Stimulated activated CD8-positive, alpha-beta memory T cell treated with anti-CD3 and anti-CD28 coated beads, Interleukin-2, amount 100 ng/mL, for 1 hour (primary cell): Measurements from ENCODE around the gene FOXP1.

ENCODE experiments used
- DNase-seq, 2 donors: peaks; one replicate each; pipeline ENCODE4 v3.0.0-alpha.2; 2020; ENCODE audit warnings: low read depth in 2 of 2

Gene FOXP1

GRCh38 chr3:71149959-71150954 is 433.3 kb downstream of the FOXP1 start:
- no peak for DNase-seq

- DNase-seq, result no peak
Observed at GRCh38 chr3:71148455-71149060, 435.0 kb downstream of the FOXP1 start.

- DNase-seq, result no peak
Observed at GRCh38 chr3:71146673-71147072, 436.9 kb downstream of the FOXP1 start.

- DNase-seq, result no peak
Observed at GRCh38 chr3:71145954-71146353, 437.6 kb downstream of the FOXP1 start.

- DNase-seq, result no peak
Observed at GRCh38 chr3:71144525-71145253, 438.8 kb downstream of the FOXP1 start.

- DNase-seq, result no peak
Observed at GRCh38 chr3:71143493-71143892, 440.0 kb downstream of the FOXP1 start.

- no peak for DNase-seq
Observed at GRCh38 chr3:71142441-71143161, 440.9 kb downstream of the FOXP1 start.

GRCh38 chr3:71140477-71140876 is 443.1 kb downstream of the FOXP1 start:
- DNase-seq, result no peak

GRCh38 chr3:71139496-71139895 is 444.0 kb downstream of the FOXP1 start:
- DNase-seq, result no peak

- no peak for DNase-seq
Observed at GRCh38 chr3:71138410-71138809, 445.1 kb downstream of the FOXP1 start.

GRCh38 chr3:71136276-71136675 is 447.3 kb downstream of the FOXP1 start:
- DNase-seq, result no peak

GRCh38 chr3:71135373-71136088 is 448.0 kb downstream of the FOXP1 start:
- no peak for DNase-seq

- no peak for DNase-seq
Observed at GRCh38 chr3:71134521-71134920, 449.0 kb downstream of the FOXP1 start.

GRCh38 chr3:71133865-71134264 is 449.7 kb downstream of the FOXP1 start:
- DNase-seq, result no peak

- no peak for DNase-seq
Observed at GRCh38 chr3:71132995-71133730, 450.4 kb downstream of the FOXP1 start.

- DNase-seq, result no peak
Observed at GRCh38 chr3:71131375-71132314, 451.9 kb downstream of the FOXP1 start.

GRCh38 chr3:71130471-71131374 is 452.8 kb downstream of the FOXP1 start:
- peak; percentile 51 to 55 for DNase-seq
